Panc1 (cell line): ENCODE results near the gene SLC41A3. TPM values are rescaled to one million over a fixed set of nuclear protein-coding genes. Genes with fewer than 3 reads are reported as not detected.

Source experiments
- ATAC-seq: fragments of 200-7000 bp; cut with Tn5 transposase; 2 replicates; pipeline ENCODE4 v1.9.1; 2020; ENCODE audit warnings: mild to moderate bottlenecking, moderate library complexity
- BruUV-seq: library from RNA; stranded (reverse); fragments of 400-500 nt; replicated peaks from 2 replicates; lab custom pipeline; 2021; lab: Mats Ljungman, UMichigan
- CTCF ChIA-PET: fragments of 300-600 bp; sonication (Branson Sonifier 250); formaldehyde crosslinking; loops from one replicate; lab custom pipeline; 2022; ENCODE audit warnings: antibody characterized with exemption; lab: Charles Lee
- POLR2A ChIA-PET: fragments of 300-600 bp; sonication (Branson Sonifier 250); formaldehyde crosslinking; loops from one replicate; lab custom pipeline; 2022; ENCODE audit warnings: antibody characterized with exemption; lab: Charles Lee
- DNase-seq: peaks from one replicate; pipeline ENCODE4 v3.0.0-alpha.2; 2010; ENCODE audit warnings: low read depth, low spot score
- H3K27ac ChIP-seq: 2 replicates; pipeline ENCODE4 v1.5.1; 2011; ENCODE audit warnings: mild to moderate bottlenecking, low read length, inconsistent platforms
- H3K27me3 ChIP-seq: fragments of 200-500 bp; sonication (Bioruptor generic); 2 replicates; pipeline ENCODE4 v1.6.0; 2014; ENCODE audit warnings: low read length, inconsistent platforms; ENCODE audit not compliant: control insufficient read depth, insufficient read depth
- H3K36me3 ChIP-seq: fragments of 200-500 bp; sonication (Bioruptor generic); 2 replicates; pipeline ENCODE4 v1.5.1; 2014; ENCODE audit warnings: inconsistent platforms, mild to moderate bottlenecking, low read length, moderate library complexity; ENCODE audit not compliant: control insufficient read depth, insufficient read depth
- H3K4me1 ChIP-seq: 2 replicates; pipeline ENCODE4 v1.5.1; 2011; ENCODE audit warnings: inconsistent platforms, mild to moderate bottlenecking, low read length, moderate library complexity; ENCODE audit not compliant: control insufficient read depth, insufficient read depth
- H3K4me3 ChIP-seq, 2 experiments: 2 replicates each; pipeline ENCODE4 v1.5.1; 2011 to 2012; ENCODE audit warnings: low read depth in 2 of 2, low read length in 2 of 2, mild to moderate bottlenecking in 2 of 2, inconsistent platforms in 1 of 2, moderate library complexity in 1 of 2
- H3K9me3 ChIP-seq: fragments of 200-500 bp; sonication (Bioruptor generic); 2 replicates; pipeline ENCODE4 v1.5.1; 2014; ENCODE audit warnings: low read depth, mild to moderate bottlenecking, inconsistent platforms, low read length, moderate library complexity; ENCODE audit not compliant: control insufficient read depth, insufficient read depth
- CTCF ChIP-seq: fragments of 450-650 bp; IDR thresholded peaks from 2 replicates; pipeline ENCODE4 v1.5.1; 2017; ENCODE audit warnings: mild to moderate bottlenecking
- POLR2AphosphoS5 ChIP-seq: IDR thresholded peaks from 2 replicates; pipeline ENCODE4 v1.6.1; 2012; ENCODE audit warnings: mild to moderate bottlenecking, low read depth, low read length, moderate library complexity
- REST ChIP-seq, 2 experiments: IDR thresholded peaks; 2 replicates each; pipeline ENCODE4 v1.6.1; 2011 to 2012; ENCODE audit warnings: low read depth in 2 of 2, control low read depth in 1 of 2, low read length in 1 of 2, mild to moderate bottlenecking in 1 of 2, moderate library complexity in 1 of 2; ENCODE audit not compliant: insufficient read depth in 1 of 2
- SIN3A ChIP-seq: IDR thresholded peaks from 2 replicates; pipeline ENCODE4 v1.6.1; 2012; ENCODE audit warnings: low read depth, mild to moderate bottlenecking, low read length, moderate library complexity, borderline replicate concordance; ENCODE audit not compliant: insufficient read depth
- TCF7L2 ChIP-seq: IDR thresholded peaks from 2 replicates; pipeline ENCODE4 v1.6.1; 2011; ENCODE audit warnings: mild to moderate bottlenecking, low read depth, low read length, inconsistent platforms
- in situ Hi-C: cut with HindIII; loops from 2 replicates; pipeline ENCODE4 v1.10.0; 2016; ENCODE audit warnings: low sequenced_read_pairs, low pct_unique_long_range_greater_than_20kb
- intact Hi-C: fragments of 100-400 bp; cut with micrococcal nuclease; formaldehyde crosslinking; loops from one replicate; pipeline ENCODE4 v1.10.0; 2022; ENCODE audit not compliant: unreplicated experiment
- total RNA-seq: library from RNA; stranded (reverse); gene quantifications from one replicate; pipeline ENCODE4 v1.2.1, GENCODE V29; 2021; ENCODE audit not compliant: unreplicated experiment

SLC41A3 gene
- total RNA-seq, 1 experiment from 2014 or later, result 39.0 TPM

- H3K36me3 ChIP-seq, result no peaks in the 10 kb centered on the region
- POLR2A ChIA-PET, result no interaction called here
- no peaks in the 10 kb centered on the region for H3K27me3 ChIP-seq
- DNase-seq (no peak), ATAC-seq (no peak)
- in situ Hi-C loops, result no loop called here
- H3K27ac ChIP-seq, result no peak overlapping the region
- BruUV-seq, result no TSS peak
- no peaks in the 10 kb centered on the region; the same call in 1 of the 2 replicates for H3K9me3 ChIP-seq
- H3K4me3 ChIP-seq, result no peak overlapping the region
- TF ChIP-seq SIN3A (no peak), TCF7L2 (no peak), REST (IDR thresholded peaks at IDR 0.05; ENCODE audit: insufficient read depth in 1 of 2, low read depth in 2 of 2, low read length in 1 of 2) (no peak), CTCF (no peak), POLR2AphosphoS5 (no peak)
- intact Hi-C loops, result no loop called here
- CTCF ChIA-PET, result no interaction called here
- no peaks in the 10 kb centered on the region for H3K4me1 ChIP-seq
These were observed 53.5 kb downstream of the SLC41A3 start for GRCh38 chr3:126030455-126030854.

- ATAC-seq, result no peak
- no TSS peak for BruUV-seq
- Histone ChIP-seq H3K9me3 (no peaks in the 10 kb centered on the region; the same call in 1 of the 2 replicates), H3K4me1 (no peaks in the 10 kb centered on the region), H3K27me3 (no peaks in the 10 kb centered on the region), H3K36me3 (no peaks in the 10 kb centered on the region), H3K4me3 (no peak overlapping the region), H3K27ac (no peak overlapping the region)
- ChIA-PET POLR2A (no interaction called here), CTCF (no interaction called here)
- TF ChIP-seq POLR2AphosphoS5 (no peak), TCF7L2 (no peak), SIN3A (no peak), REST (IDR thresholded peaks at IDR 0.05; ENCODE audit: insufficient read depth in 1 of 2, low read depth in 2 of 2, low read length in 1 of 2) (no peak), CTCF (no peak)
- in situ Hi-C loops (no loop called here), intact Hi-C loops (no loop called here)
- DNase-seq, result no peak
These were observed 54.7 kb downstream of the SLC41A3 start for GRCh38 chr3:126029241-126029640.
